ENCODE data around the gene TSHR.

DNA sequence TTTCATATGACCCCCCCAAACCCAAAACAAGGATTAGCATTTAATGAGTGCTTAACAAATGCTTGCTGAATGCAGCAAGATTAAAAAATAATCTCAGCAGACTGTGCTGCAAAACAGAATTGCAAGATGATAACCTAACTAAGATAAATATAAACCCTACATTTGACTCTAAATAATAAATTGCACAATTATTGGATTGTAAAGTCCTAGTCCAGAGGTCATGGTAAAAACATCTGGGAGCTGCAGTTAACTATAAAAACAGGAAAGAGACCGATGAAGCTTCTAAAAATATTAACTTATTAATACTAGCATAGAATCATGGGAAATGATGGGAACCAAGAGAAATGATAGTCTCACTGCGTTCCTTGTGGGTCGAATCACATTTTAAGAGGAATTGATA is 37.2 kb downstream of the TSHR start:
- TF ChIP-seq EZH2 (IDR thresholded peaks at IDR 0.05) (no peak), CTCF (IDR thresholded peaks at IDR 0.05) (no peak)
